IMR-90 (cell line): ENCODE measurements around the gene ETFDH. TPM values are rescaled to one million over a fixed set of nuclear protein-coding genes. Genes with fewer than 3 reads are reported as not detected.

Experiments used
- ATAC-seq: fragments of 200-7000 bp; cut with Tn5 transposase; 2 replicates; pipeline ENCODE4 v1.9.1; 2020; ENCODE audit warnings: low read depth, mild to moderate bottlenecking, moderate library complexity
- BruUV-seq: library from RNA; stranded (reverse); fragments of 400-500 nt; replicated peaks from 2 replicates; lab custom pipeline; 2021; lab: Mats Ljungman, UMichigan
- CTCF ChIA-PET: fragments of 300-600 bp; formaldehyde crosslinking; extraction: SDS; loops from one replicate; lab custom pipeline; 2021; ENCODE audit warnings: antibody characterized with exemption; lab: Yijun Ruan, JAX
- POLR2A ChIA-PET: fragments of 300-600 bp; sonication (Branson Sonifier 250); formaldehyde crosslinking; loops from one replicate; lab custom pipeline; 2022; ENCODE audit warnings: antibody characterized with exemption; ENCODE audit not compliant: unreplicated experiment; lab: Charles Lee
- DNase-seq: peaks from one replicate; pipeline ENCODE4 v3.0.0; 2013
- H2AFZ ChIP-seq: replicated peaks from 2 replicates; pipeline ENCODE3; 2013; ENCODE audit warnings: low read length, mild to moderate bottlenecking; ENCODE audit not compliant: poor library complexity
- H2AK5ac ChIP-seq: 2 replicates; pipeline ENCODE4 v1.6.1; 2013; ENCODE audit warnings: low read depth, low read length, inconsistent platforms
- H2AK9ac ChIP-seq: replicated peaks from 2 replicates; pipeline ENCODE3; 2013; ENCODE audit warnings: mild to moderate bottlenecking, low read depth, low read length, moderate library complexity; ENCODE audit not compliant: poor library complexity
- H2BK120ac ChIP-seq: 2 replicates; pipeline ENCODE4 v1.6.1; 2013; ENCODE audit warnings: low read depth, low read length, inconsistent platforms
- H2BK15ac ChIP-seq: 3 replicates; pipeline ENCODE4 v1.6.1; 2013; ENCODE audit warnings: low read depth, low read length, inconsistent platforms
- H2BK20ac ChIP-seq: 2 replicates; pipeline ENCODE4 v1.6.1; 2013; ENCODE audit warnings: low read depth, mild to moderate bottlenecking, inconsistent platforms, low read length, moderate library complexity
- H2BK5ac ChIP-seq: 2 replicates; pipeline ENCODE4 v1.6.1; 2013; ENCODE audit warnings: mild to moderate bottlenecking, low read depth, low read length, inconsistent platforms; ENCODE audit not compliant: poor library complexity, severe bottlenecking
- H3K14ac ChIP-seq: replicated peaks from 2 replicates; pipeline ENCODE4 v1.6.1; 2013; ENCODE audit warnings: low read depth, low read length, inconsistent platforms
- H3K18ac ChIP-seq: 2 replicates; pipeline ENCODE4 v1.6.1; 2013; ENCODE audit warnings: low read depth, low read length, control low read depth
- H3K23ac ChIP-seq: 2 replicates; pipeline ENCODE4 v1.6.1; 2013; ENCODE audit warnings: low read depth, low read length, inconsistent platforms
- H3K27ac ChIP-seq: 2 replicates; pipeline ENCODE4 v1.5.1; 2013; ENCODE audit warnings: mild to moderate bottlenecking, control low read depth, low read length; ENCODE audit not compliant: insufficient read depth
- H3K27me3 ChIP-seq: 2 replicates; pipeline ENCODE4 v1.6.1; 2013; ENCODE audit warnings: low read length; ENCODE audit not compliant: control insufficient read depth, insufficient read depth
- H3K36me3 ChIP-seq: 2 replicates; pipeline ENCODE4 v1.6.1; 2013; ENCODE audit warnings: low read length, mixed read lengths; ENCODE audit not compliant: control insufficient read depth, insufficient read depth
- H3K4ac ChIP-seq: 2 replicates; pipeline ENCODE4 v1.6.1; 2013; ENCODE audit warnings: low read depth, low read length, inconsistent platforms
- H3K4me1 ChIP-seq: 2 replicates; pipeline ENCODE4 v1.6.1; 2013; ENCODE audit warnings: low read length, mixed read lengths; ENCODE audit not compliant: control insufficient read depth, insufficient read depth
- H3K4me2 ChIP-seq: 2 replicates; pipeline ENCODE4 v1.6.1; 2013; ENCODE audit warnings: low read depth, mild to moderate bottlenecking, control low read depth, low read length, moderate library complexity
- H3K4me3 ChIP-seq: 2 replicates; pipeline ENCODE4 v1.5.1; 2013; ENCODE audit warnings: low read depth, mild to moderate bottlenecking, control low read depth, low read length, moderate library complexity; ENCODE audit not compliant: insufficient read depth
- H3K56ac ChIP-seq: 2 replicates; pipeline ENCODE4 v1.6.1; 2013; ENCODE audit warnings: low read length, inconsistent platforms; ENCODE audit not compliant: insufficient read depth; ENCODE audit errors: extremely low read depth
- H3K79me1 ChIP-seq, 2 experiments: 2 replicates each; pipeline ENCODE4 v1.6.1; 2013; ENCODE audit warnings: low read length in 2 of 2, inconsistent platforms in 1 of 2, low read depth in 1 of 2
- H3K9ac ChIP-seq: 2 replicates; pipeline ENCODE4 v1.6.1; 2013; ENCODE audit warnings: low read depth, low read length, control low read depth
- H3K9me1 ChIP-seq: 2 replicates; pipeline ENCODE4 v1.6.1; 2013; ENCODE audit warnings: low read length, inconsistent platforms; ENCODE audit not compliant: insufficient read depth
- H3K9me3 ChIP-seq: 2 replicates; pipeline ENCODE4 v1.6.1; 2013; ENCODE audit warnings: low read length; ENCODE audit not compliant: control insufficient read depth, insufficient read depth
- H4K20me1 ChIP-seq: 2 replicates; pipeline ENCODE4 v1.6.1; 2013; ENCODE audit warnings: low read length, inconsistent platforms; ENCODE audit not compliant: insufficient read depth
- H4K5ac ChIP-seq: 2 replicates; pipeline ENCODE4 v1.6.1; 2013; ENCODE audit warnings: mild to moderate bottlenecking, low read depth, low read length, control low read depth
- H4K8ac ChIP-seq, 2 experiments: 2 replicates each; pipeline ENCODE4 v1.6.1; 2013; ENCODE audit warnings: low read depth in 2 of 2, low read length in 2 of 2, control low read depth in 1 of 2, inconsistent platforms in 1 of 2
- H4K91ac ChIP-seq: 2 replicates; pipeline ENCODE4 v1.6.1; 2013; ENCODE audit warnings: low read depth, low read length, inconsistent platforms; ENCODE audit not compliant: insufficient read depth
- CEBPB ChIP-seq: IDR thresholded peaks from 2 replicates; pipeline ENCODE4 v1.6.1; 2012; ENCODE audit warnings: low read depth, low read length, improper control_type of control experiment
- CHD1 ChIP-seq: IDR thresholded peaks from 2 replicates; pipeline ENCODE4 v1.6.1; 2012; ENCODE audit warnings: low read depth, low read length, improper control_type of control experiment
- CTCF ChIP-seq: conservative IDR thresholded peaks from 2 replicates; pipeline ENCODE4 v1.5.1; 2012; ENCODE audit warnings: mild to moderate bottlenecking, low read depth, low read length, improper control_type of control experiment
- ELK1 ChIP-seq: fragments of 150-350 bp; IDR thresholded peaks from 2 replicates; pipeline ENCODE4 v1.6.1; 2016; ENCODE audit warnings: low read depth, mild to moderate bottlenecking, low read length, moderate library complexity, borderline replicate concordance
- MXI1 ChIP-seq: IDR thresholded peaks from 2 replicates; pipeline ENCODE4 v1.6.1; 2012; ENCODE audit warnings: low read depth, mild to moderate bottlenecking, low read length, moderate library complexity, borderline replicate concordance
- NFE2L2 ChIP-seq: fragments of 150-350 bp; IDR thresholded peaks from 2 replicates; pipeline ENCODE4 v1.6.1; 2016; ENCODE audit warnings: low read depth, mild to moderate bottlenecking, low read length
- POLR2A ChIP-seq: IDR thresholded peaks from 2 replicates; pipeline ENCODE4 v1.6.1; 2012; ENCODE audit warnings: mild to moderate bottlenecking, low read depth, low read length
- RAD21 ChIP-seq: IDR thresholded peaks from 2 replicates; pipeline ENCODE4 v1.6.1; 2012; ENCODE audit warnings: low read length, improper control_type of control experiment
- RCOR1 ChIP-seq: IDR thresholded peaks from 2 replicates; pipeline ENCODE4 v1.6.1; 2012; ENCODE audit warnings: mild to moderate bottlenecking, low read length, improper control_type of control experiment; ENCODE audit not compliant: insufficient replicate concordance
- RFX5 ChIP-seq: IDR thresholded peaks from 2 replicates; pipeline ENCODE4 v1.8.0; 2012; ENCODE audit warnings: low read depth, mild to moderate bottlenecking, low read length, moderate library complexity
- WGBS, 2 experiments: methylation state at CpG; one replicate each; pipeline versions ENCODE4 v1.1.5 to v1.1.7; 2013; ENCODE audit warnings: missing lambda C conversion rate in 2 of 2; ENCODE audit not compliant: insufficient read length in 1 of 2; ENCODE audit errors: extremely low coverage in 2 of 2; 5-methylcytosine and 5-hydroxymethylcytosine counted together
- dilution Hi-C: fragments of 300-500 bp; cut with HindIII; formaldehyde crosslinking; loops from one replicate; pipeline ENCODE4 v1.14.3; 2018; ENCODE audit warnings: low sequenced_read_pairs; ENCODE audit not compliant: unreplicated experiment
- in situ Hi-C: fragments of 300-500 bp; cut with MboI; formaldehyde crosslinking; loops from 3 replicates; pipeline ENCODE4 v1.14.3; 2019; ENCODE audit warnings: low sequenced_read_pairs, inconsistent platforms, mixed read lengths
- intact Hi-C: fragments of 100-400 bp; cut with micrococcal nuclease; formaldehyde crosslinking; loops from 2 replicates; pipeline ENCODE4 v1.10.0; 2022
- polyA plus RNA-seq, 3 experiments: library from polyadenylated mRNA; depleted of rRNA; stranded (reverse); fragments of >200 nt; gene quantifications; 2 replicates each; pipeline ENCODE4 v1.2.3, GENCODE V29; 2012; ENCODE audit warnings: low replicate concordance in 1 of 3
- total RNA-seq: library from RNA; depleted of rRNA; stranded (reverse); fragments of >200 nt; gene quantifications from 2 replicates; pipeline ENCODE4 v1.2.3, GENCODE V29; 2012

ETFDH gene
- total and polyA plus RNA-seq, 2 of the 4 experiments (the other 2 are of a cell fraction) = 14.0 to 19.1 TPM

GRCh38 chr4:158714937-158715336 lies 42.8 kb downstream of the ETFDH start:
- Histone ChIP-seq H3K9ac (no peak overlapping the region), H3K27me3 (no peaks in the 10 kb centered on the region), H4K91ac (no peak overlapping the region), H2BK5ac (no peak overlapping the region), H2BK120ac (no peak overlapping the region), H3K27ac (no peak overlapping the region), H2BK15ac (no peak overlapping the region), H3K4me2 (no peak overlapping the region), H2BK20ac (no peak overlapping the region), H2AK5ac (no peak overlapping the region), H3K4me1 (no peaks in the 10 kb centered on the region), H3K4ac (no peak overlapping the region), H2AFZ (no peak overlapping the region), H4K8ac (no peak overlapping the region), H4K5ac (no peak overlapping the region), H3K79me1 (peaks cover 3 to 10% of the 10 kb centered on the region in 2 experiments; a peak in 2 of 4 replicates), H3K23ac (no peak overlapping the region), H3K56ac (no peak overlapping the region), H3K18ac (no peak overlapping the region), H3K9me3 (no peaks in the 10 kb centered on the region), H2AK9ac (no peak overlapping the region), H4K20me1 (no peaks in the 10 kb centered on the region), H3K36me3 (peaks cover 33% of the 10 kb centered on the region), H3K9me1 (no peaks in the 10 kb centered on the region), H3K14ac (no peak overlapping the region), H3K4me3 (no peak overlapping the region)
- no CpG with 5 or more reads among the region's 4 CpGs for WGBS, 2 experiments
- no TSS peak for BruUV-seq
- intact Hi-C loops = no loop called here
- TF ChIP-seq ELK1 (no peak), RAD21 (no peak), RFX5 (no peak), CHD1 (no peak), CEBPB (no peak), POLR2A (no peak), MXI1 (no peak), NFE2L2 (no peak), RCOR1 (no peak), CTCF (no peak)
- in situ Hi-C loops = no loop called here
- POLR2A ChIA-PET = no interaction called here
- ATAC-seq (no peak), DNase-seq (no peak)
- dilution Hi-C loops = no loop called here
- CTCF ChIA-PET = interaction anchor here (1.6 kb wide), 1 partner anchor 12 kb away, joined by 5 read pairs; no protein-coding TSS in a partner anchor
